Iris pigment epithelial cell (primary cell): ENCODE measurements around the gene IBA57.
A peak's percentile ranks its signal among the peaks of the same experiment; 100 is the strongest.

Source experiments
- DNase-seq: peaks from one replicate; pipeline ENCODE4 v3.0.0-alpha.2; 2011; ENCODE audit warnings: low read depth

The IBA57 gene

DNA sequence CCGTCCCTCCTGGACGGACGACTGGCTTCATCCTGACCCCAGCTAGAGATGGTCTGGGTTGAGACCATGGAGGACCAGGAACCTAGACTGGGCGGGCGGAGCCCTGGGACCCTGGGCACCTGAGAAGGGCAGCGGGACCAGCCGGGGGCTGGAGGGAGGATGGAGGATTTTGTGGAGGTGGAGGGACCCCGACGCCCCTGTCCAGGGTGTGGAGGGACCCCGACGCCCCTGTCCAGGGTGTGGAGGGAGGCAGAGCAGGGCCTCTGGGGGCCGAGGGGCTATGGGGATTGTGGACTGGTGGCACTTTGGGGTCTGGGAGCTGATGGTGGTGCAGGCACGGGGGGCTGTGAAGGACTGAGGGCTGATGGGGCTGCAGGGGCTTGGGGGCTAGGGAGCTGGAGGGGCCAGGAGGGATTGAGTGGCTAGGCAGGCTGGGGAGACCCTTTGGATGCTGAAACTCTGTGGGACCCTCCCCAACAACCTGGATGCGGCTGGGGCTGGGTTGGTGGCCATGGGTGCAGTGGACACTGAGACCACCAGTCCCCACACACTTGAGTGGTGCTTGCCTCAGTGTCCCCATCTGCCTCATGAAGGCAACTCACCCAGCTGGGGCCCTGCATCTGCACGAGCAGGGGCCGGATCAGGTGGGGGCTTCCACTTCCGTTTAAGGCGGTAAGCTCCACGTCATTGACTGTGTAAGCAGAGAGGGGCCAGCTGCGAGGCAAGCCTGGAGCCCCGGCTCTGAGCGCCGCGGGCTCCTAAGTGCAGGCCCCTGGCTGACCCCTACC lies 8.5 kb upstream of the IBA57 start:
- no peak for DNase-seq

DNA sequence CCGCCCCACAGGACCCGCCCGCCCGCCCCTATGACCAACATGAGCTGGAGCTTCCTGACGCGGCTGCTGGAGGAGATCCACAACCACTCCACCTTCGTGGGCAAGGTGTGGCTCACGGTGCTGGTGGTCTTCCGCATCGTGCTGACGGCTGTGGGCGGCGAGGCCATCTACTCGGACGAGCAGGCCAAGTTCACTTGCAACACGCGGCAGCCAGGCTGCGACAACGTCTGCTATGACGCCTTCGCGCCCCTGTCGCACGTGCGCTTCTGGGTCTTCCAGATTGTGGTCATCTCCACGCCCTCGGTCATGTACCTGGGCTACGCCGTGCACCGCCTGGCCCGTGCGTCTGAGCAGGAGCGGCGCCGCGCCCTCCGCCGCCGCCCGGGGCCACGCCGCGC lies 7.9 kb upstream of the IBA57 start:
- DNase-seq, result no peak

DNA sequence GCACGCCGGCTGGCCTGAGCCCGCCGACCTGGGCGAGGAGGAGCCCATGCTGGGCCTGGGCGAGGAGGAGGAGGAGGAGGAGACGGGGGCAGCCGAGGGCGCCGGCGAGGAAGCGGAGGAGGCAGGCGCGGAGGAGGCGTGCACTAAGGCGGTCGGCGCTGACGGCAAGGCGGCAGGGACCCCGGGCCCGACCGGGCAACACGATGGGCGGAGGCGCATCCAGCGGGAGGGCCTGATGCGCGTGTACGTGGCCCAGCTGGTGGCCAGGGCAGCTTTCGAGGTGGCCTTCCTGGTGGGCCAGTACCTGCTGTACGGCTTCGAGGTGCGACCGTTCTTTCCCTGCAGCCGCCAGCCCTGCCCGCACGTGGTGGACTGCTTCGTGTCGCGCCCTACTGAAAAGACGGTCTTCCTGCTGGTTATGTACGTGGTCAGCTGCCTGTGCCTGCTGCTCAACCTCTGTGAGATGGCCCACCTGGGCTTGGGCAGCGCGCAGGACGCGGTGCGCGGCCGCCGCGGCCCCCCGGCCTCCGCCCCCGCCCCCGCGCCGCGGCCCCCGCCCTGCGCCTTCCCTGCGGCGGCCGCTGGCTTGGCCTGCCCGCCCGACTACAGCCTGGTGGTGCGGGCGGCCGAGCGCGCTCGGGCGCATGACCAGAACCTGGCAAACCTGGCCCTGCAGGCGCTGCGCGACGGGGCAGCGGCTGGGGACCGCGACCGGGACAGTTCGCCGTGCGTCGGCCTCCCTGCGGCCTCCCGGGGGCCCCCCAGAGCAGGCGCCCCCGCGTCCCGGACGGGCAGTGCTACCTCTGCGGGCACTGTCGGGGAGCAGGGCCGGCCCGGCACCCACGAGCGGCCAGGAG lies 7.2 kb upstream of the IBA57 start:
- no peak for DNase-seq

DNA sequence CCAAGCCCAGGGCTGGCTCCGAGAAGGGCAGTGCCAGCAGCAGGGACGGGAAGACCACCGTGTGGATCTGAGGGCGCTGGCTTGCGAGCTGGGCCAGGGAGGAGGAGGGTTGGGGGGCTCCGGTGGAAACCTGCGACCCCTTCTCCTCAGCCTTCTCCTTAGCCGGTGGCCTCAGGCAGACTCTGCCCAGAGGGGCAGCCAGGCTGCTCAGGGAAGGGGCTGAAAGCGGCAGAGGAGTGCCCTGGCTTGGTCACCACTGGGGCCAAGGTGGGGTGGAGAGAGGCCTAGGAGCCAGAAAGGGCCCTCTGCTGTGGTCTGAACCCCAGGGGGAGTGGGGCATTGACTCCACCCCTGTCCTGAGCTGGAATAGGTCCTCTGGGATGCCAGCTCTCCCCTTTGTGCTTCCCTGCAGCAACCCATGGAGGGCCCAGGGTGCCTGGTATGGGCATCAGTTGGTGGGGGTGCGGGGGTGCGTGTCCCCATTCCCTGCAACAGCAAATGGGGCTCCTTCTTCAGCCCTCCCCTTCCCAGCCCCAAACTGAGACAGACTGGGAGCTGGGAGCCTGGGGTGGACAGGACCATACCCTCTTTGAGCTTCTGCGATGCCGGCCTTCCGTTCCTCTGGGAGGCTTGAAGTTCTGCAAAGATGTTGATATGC lies 6.5 kb upstream of the IBA57 start:
- DNase-seq, result no peak

DNA sequence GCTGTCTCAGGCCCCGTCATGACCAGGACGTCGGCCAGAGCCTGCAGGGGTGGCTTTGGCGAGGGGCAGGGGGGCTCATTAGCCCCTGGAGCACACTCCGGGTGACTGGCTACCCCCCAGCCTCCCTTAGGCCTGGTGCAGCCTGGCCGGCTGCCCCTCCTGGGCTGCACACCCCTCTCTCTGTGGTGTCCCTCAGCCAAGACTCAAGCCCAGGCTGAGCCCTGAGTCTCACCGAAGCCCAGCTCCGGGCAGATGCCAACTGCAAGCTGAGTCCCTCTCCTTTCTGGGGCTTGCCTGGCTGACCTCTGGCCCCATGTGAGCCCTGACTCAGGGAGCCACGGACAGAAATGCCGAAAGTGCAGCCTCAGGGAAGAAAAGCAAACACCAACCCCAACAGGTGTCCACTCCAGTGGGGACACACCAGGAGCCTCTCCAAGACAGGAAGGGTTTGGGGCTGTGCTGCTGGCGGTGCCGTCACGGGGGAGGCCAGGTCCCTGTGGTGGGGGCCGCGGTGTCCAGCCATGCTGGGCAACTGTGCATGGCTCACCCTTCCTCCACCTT lies 5.3 kb upstream of the IBA57 start:
- DNase-seq, result no peak

DNA sequence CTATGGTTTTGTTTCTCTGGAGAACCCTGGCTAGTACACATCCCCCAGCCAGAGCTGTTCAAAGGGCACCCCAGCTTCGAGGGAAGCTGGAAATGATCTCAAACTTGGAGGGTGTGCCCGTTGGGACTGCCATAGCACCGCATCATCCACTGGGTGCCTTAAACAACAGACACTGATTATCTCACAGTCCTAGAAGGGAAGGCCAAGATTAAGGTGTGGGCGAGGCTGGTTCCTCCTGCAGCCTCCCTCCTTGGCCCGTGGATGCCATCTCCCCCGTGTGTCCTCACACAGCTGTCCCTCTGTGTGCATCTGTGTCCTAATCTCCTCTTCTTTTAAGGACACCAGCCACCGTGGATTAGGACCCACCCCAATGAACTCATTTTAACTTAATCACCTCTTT lies 4.2 kb upstream of the IBA57 start:
- no peak for DNase-seq

DNA sequence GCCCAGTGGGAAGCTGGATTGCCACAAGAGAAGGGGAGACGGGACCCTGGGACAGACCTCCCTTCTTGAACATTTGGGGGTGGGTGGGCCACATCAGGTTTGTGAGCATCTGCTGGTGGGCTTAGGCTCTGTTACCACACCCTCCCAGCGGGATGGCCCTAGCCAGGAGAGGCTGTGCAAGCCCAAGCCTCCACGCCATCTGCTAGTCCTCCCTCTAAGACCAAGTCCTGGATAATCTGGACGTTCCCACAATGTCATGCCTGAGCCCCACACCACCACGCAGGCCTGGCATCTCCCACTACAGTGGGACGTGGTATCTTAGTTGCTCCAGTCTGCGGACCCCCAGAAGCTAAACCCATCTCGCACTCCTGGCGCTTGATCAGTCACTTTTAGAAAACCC lies 3.7 kb upstream of the IBA57 start:
- no peak for DNase-seq

DNA sequence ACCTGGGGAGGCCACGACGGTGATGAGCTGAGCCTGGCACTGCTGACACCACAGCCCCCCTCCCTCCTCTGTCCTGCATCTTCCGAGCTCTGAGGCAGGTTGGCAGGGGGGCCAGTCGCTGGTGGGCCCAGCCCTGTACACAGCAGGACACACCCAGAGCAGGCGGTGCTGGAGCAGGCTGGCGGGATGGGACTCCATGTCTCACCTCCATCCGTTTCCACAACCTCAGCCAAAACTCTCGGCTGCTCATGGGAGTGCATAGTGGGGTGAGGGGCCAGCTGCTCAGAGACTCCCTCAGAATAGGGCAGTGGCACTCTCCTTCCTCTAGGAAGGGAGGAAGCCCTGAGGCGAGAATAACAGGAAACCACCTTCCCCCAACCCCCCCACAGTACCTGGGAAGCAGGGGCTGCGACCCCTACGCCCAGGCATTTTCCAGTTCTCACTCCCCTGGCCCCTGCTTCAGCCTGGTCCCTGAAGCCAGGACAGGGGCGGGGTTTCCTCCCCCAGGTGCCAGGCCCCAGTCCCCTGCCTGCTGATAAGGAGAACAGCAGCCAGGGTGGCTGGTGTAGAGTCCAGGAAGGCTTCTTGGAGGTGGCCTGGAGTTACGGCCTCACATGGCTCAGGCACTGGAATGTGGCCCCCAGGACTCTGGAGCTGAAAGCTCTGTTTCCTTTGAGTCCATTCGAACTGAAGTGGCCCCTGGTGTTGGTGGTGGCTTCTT lies 3.2 kb upstream of the IBA57 start:
- no peak for DNase-seq

DNA sequence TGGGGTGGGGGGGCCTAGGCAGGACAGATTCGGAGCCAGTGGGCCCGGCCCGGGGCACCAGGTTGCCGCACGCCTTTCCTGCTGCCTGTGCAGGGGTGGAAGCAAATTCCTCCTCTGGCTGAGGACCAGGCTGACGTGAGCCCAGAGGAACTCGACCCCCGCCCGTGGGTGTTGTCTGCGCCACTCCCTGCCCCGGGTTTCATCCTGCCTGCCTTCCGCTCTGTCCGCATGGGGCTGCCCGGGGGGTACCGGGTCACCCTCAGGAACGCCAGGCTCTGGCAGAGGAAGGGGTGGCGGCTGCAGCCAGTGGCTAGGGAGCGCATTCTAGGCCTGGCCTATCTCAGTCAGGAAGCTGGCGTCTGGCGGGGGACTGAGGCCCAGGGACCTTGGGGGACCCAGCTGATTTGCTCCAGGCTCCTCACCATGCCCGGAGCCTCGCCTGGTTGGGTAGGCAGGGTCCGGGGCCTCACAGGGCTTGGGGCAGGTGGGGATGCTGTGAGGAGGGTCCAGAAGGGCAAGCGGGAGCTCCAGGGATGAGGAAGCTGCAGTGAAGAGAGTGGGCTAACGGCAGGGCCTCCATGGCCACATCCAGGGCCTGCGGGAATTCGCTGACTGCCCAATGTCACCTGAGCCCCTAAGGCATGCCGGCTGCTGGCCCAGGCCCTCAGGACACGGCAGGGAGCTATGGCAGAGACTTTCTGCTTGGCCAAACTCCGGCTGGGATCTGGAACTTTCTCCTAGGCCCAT lies 2.4 kb upstream of the IBA57 start:
- DNase-seq, result peak; percentile 49

DNA sequence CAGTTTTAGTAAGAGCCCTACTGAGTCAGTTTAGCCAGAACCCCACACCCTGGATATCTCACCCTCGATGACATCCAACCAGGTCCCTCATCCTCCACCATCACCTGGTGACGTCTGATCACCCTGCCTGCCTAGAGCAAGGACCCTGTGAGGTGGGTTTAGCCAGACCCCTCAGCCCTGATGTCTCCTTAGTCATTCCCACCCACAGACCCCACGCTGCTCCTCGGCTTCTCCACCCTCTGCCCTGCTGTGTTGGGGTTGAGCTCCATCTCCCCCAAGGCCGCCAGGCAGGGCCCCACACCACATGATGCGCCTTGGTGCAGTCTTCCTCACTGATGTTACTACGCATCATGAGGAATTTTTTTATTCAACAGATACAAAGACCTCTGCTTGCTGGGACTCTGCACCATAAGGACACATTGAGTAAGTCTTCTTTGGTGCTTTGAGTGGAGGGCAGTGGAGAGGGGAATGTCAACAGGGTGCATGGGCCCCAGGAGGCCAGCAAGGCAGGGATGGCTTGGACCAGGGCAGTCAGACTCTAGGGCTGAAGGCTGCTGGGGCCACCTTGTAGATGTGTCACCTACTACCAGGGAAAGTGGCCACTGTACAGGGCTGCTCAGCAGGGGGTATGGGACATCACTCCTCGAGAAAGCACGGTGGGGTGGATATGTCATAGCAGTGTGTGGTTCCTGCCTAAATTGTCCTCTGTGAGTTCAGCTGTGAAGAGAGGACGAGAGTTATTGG lies 1.7 kb upstream of the IBA57 start:
- DNase-seq, result no peak

DNA sequence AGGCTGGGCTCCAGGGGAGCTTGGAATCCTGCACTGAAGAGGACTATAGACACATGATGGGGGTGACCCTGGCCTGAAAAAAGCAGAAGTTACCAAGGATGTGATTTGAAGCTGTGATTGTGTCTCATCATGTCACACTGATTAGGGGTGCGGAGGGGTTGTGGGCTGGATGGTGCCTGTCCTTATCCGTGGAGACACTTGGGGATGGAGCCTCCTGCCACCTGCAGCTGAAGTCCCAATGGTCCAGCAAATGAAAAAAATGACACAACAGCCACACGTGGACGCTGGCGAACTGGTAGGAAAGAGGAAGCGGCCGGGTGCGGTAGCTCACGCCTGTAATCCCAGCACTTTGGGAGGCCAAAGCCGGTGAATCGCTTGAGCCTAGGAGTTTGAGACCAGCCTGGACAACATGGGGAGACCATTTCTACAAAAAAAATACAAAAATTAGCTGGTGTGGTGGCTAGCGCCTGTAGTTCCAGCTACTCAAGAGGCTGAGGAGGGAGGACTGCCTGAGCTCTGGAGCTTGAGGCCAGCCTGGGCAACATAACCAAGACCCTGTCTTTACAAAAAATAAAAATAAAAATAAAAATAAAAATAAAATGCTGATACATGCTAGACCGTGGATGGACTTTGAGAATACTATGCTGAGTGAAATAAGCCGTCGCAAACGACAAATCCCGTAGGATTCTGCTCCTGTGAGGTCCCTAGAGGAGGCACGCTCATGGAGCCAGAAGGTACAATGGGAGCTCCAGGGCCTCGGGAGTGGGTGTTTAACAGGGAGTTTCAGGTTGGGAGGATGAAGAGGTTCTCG lies 838 bp upstream of the IBA57 start:
- DNase-seq, result no peak

DNA sequence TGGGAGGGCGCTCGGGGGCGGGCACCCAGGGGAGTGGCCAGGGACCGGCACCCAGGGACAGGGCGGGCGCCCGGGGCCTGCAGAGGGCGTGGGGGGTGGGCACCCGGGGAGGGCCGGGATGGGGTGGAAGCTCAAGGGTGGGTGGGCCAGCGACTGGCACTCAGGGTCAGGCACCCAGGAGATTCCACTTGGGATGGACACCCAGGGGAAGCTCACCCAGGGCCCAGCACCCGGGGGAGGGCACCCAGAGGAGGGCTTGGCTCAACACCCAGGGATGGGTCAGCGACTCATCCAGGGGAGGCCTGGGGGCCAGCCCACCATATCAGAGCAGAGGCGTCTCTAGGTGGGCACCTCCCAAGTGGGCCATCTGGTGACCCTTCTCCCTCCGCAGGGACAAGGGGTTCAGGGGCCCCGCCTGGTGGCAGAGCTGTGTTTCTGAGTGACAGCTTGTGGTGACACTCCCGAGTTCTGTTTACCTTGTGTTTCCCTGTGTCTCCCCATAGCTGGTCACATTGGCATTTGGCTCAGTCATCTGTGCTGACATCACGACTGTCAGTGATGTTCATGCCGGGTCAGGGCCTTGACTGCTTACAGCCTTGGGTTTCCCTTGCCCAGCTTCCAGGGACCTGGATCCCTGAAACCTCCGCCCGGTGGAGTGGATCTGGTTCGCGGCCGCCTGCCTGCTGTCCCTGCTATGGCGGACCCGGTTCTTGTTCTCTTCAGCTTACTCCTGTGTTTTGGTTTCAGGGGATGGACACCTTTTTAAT lies 749 bp downstream of the IBA57 start:
- DNase-seq, result peak; percentile 52

DNA sequence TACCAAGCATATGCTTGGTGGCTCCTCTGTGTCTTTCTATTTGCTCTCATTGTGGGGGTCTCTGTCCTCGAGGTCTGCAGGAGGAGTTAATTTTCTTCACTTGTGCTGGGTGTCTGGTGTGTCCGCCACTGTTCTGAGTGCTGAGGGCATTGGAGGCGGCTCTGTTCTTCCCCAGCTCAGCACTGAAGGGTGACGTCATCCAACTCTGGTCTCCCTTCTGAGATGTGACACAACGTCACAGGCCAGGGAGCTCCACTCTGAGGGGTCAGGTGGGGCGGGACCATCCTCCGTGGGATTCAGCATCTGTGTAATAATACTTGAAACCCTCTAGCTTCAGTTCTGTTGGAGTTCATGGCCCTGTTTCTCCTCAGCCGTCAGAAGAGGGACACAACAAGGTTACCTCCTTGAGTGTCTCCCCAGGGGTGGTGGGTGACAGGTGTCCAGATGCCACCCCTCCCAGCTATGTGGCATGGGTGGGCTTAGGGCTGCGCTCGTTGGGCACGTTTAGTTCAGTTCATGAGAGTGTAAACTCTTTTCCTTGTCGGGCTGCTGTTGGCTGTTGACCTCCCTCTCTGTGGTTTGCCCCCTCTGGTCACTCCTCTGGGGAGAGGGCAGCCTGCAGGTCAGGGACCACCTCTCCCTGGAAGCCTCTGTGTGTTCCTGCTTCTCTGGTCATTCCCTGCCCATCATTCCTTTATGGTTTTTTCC lies 3.1 kb downstream of the IBA57 start:
- no peak for DNase-seq

DNA sequence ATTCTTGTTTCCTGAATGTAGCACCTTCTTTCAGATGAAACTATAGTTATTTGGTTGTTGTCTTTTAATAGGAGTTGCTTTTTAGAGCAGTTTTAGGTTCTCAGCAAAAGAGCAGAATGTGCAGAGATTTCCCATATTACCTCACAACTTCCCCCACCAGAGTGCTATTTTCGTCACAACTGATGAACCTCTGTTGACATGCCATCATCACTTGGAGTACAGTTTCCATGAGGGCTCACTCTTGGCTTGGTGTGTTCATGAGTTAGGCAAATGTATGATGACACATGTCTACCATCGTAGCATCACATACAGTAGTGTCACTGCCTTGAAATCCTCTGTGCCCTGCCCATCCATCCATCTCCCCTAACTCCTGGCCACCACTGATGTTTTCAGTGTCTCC lies 3.7 kb downstream of the IBA57 start:
- DNase-seq, result no peak

DNA sequence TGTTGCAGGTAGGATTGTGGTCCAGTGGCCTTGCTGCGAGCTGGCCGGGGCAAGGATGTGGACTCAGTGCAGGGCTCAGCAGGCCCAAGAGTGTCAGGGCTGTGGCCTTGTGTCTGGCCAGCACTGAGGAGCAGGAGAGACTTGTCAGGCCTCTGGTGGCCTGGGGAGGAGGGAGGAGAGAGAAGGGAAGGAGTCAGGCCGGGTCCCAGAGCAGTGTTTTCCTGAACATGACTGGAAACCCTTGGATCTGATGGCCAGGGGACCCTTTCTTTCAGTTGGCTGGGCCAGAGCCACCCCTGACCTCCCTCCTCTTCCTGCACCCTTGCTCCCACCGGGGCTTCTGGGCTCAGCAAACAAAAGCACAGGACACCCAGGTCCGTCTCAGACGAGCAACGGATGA lies 5.1 kb downstream of the IBA57 start:
- no peak for DNase-seq

DNA sequence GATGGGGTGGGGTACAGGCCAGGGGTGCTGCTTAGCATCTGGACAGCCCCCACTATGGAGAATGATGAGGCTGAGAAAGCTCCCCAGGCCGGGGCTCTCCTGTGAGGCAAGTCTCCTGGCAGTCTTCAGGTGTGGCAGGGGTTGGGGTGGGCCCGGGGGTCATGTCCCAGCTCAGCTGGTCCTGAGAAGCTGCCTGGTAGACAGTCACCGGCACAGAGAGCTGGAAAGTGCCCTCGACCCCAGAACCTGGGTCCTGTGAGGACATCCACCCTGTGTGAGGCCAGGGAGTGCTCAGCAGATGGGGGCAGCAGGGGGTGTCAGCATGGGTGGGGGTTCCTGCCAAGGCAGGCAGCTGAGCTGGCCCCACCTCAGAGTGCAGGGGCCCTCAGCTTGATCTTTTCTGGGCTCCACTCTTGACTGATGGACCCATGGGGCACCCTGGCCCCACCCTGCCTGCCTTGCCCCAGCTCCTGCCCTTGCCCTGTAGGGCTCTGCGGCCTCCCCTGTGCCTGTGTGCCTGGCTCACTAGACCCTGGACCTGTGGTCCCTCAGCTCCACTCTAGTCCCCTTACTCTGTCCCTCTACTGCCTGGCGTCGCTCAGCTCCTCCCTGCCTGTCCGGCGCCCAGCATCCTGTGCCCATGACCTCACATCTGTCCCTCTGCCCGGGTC lies 5.8 kb downstream of the IBA57 start:
- DNase-seq, result no peak
